ENCODE data around the gene INCENP.
"Not testable (repeated sequence)": the region's sequence is repeated elsewhere in the genome, so short reads cannot be mapped to it uniquely, and the experiment has no call there.

Gene INCENP

GRCh38 chr11:62171261-62171723 lies 47.5 kb downstream of the INCENP start:
- peak; percentile 32 for DNase-seq (ENCODE audit: low read depth)

GRCh38 chr11:62172294-62172693 lies 48.5 kb downstream of the INCENP start:
- DNase-seq (ENCODE audit: low read depth) = no peak

- no peak for DNase-seq (ENCODE audit: low read depth)
Measured at GRCh38 chr11:62176766-62177165, 53.0 kb downstream of the INCENP start.

GRCh38 chr11:62179995-62180394 lies 56.2 kb downstream of the INCENP start:
- DNase-seq (ENCODE audit: low read depth) = no peak

GRCh38 chr11:62181097-62181496 lies 57.3 kb downstream of the INCENP start:
- DNase-seq (ENCODE audit: low read depth) = no peak

- DNase-seq (ENCODE audit: low read depth) = no peak
Measured at GRCh38 chr11:62182147-62182891, 58.5 kb downstream of the INCENP start.

GRCh38 chr11:62186195-62186594 lies 62.4 kb downstream of the INCENP start:
- no peak for DNase-seq (ENCODE audit: low read depth)

GRCh38 chr11:62190011-62190410 lies 66.2 kb downstream of the INCENP start, which contains the start of gene SCGB1D1:
Gene SCGB1D1, plus strand, starts transcription at chr11:62190216. Its CDS starts 69 bp downstream, at chr11:62190285.
- no peak for DNase-seq (ENCODE audit: low read depth)

- DNase-seq (ENCODE audit: low read depth) = no peak
Measured at GRCh38 chr11:62193952-62194351, 70.1 kb downstream of the INCENP start.

GRCh38 chr11:62195010-62195409 lies 71.2 kb downstream of the INCENP start:
- DNase-seq (ENCODE audit: low read depth) = not testable (repeated sequence)

- DNase-seq (ENCODE audit: low read depth) = no peak
Measured at GRCh38 chr11:62195945-62196344, 72.1 kb downstream of the INCENP start.

GRCh38 chr11:62197400-62197799 lies 73.6 kb downstream of the INCENP start:
- not testable (repeated sequence) for DNase-seq (ENCODE audit: low read depth)

GRCh38 chr11:62201376-62201775 lies 77.6 kb downstream of the INCENP start:
- DNase-seq (ENCODE audit: low read depth) = no peak

All from activated T-helper 9 cell treated with anti-CD3 and anti-CD28 coated beads, Interleukin-2, amount 50 U/mL, for 16 hours (primary cell).